ENCODE measurements around the gene ASB3.
"Not testable (repeated sequence)": the region's sequence is repeated elsewhere in the genome, so short reads cannot be mapped to it uniquely, and the experiment has no call there.

The ASB3 gene

GRCh38 chr2:53787614-53788289 lies 999 bp upstream of the ASB3 start:
- peak; percentile 16 for DNase-seq (ENCODE audit: low spot score)

- no peak for DNase-seq (ENCODE audit: low spot score)
Observed at GRCh38 chr2:53786352-53786704, 425 bp downstream of the ASB3 start.

GRCh38 chr2:53785366-53785765 lies 1.4 kb downstream of the ASB3 start:
- DNase-seq (ENCODE audit: low spot score): no peak

GRCh38 chr2:53784436-53784835 lies 2.3 kb downstream of the ASB3 start:
- no peak for DNase-seq (ENCODE audit: low spot score)

GRCh38 chr2:53782676-53783075 lies 4.1 kb downstream of the ASB3 start:
- DNase-seq (ENCODE audit: low spot score): no peak

GRCh38 chr2:53780056-53780455 lies 6.7 kb downstream of the ASB3 start:
- DNase-seq (ENCODE audit: low spot score): no peak

GRCh38 chr2:53778536-53779162 lies 8.1 kb downstream of the ASB3 start:
- DNase-seq (ENCODE audit: low spot score): no peak

GRCh38 chr2:53777134-53777533 lies 9.6 kb downstream of the ASB3 start:
- no peak for DNase-seq (ENCODE audit: low spot score)

- no peak for DNase-seq (ENCODE audit: low spot score)
Observed at GRCh38 chr2:53770264-53770663, 16.5 kb downstream of the ASB3 start.

- DNase-seq (ENCODE audit: low spot score): no peak
Observed at GRCh38 chr2:53769318-53769945, 17.3 kb downstream of the ASB3 start.

GRCh38 chr2:53768242-53768542 lies 18.6 kb downstream of the ASB3 start:
- peak; percentile 28 for DNase-seq (ENCODE audit: low spot score)

GRCh38 chr2:53767405-53768241 lies 19.1 kb downstream of the ASB3 start, which contains the start of gene CHAC2:
CHAC2 (plus strand) TSS chr2:53767804; CDS start chr2:53767887, 83 bp downstream.
- peak; percentile 75 for DNase-seq (ENCODE audit: low spot score)

- no peak for DNase-seq (ENCODE audit: low spot score)
Observed at GRCh38 chr2:53765767-53766166, 21.0 kb downstream of the ASB3 start.

- not testable (repeated sequence) for DNase-seq (ENCODE audit: low spot score)
Observed at GRCh38 chr2:53757206-53757605, 29.5 kb downstream of the ASB3 start.

GRCh38 chr2:53756644-53757043 lies 30.1 kb downstream of the ASB3 start:
- no peak for DNase-seq (ENCODE audit: low spot score)

GRCh38 chr2:53755121-53755520 lies 31.6 kb downstream of the ASB3 start:
- DNase-seq (ENCODE audit: low spot score): no peak

GRCh38 chr2:53753041-53753440 lies 33.7 kb downstream of the ASB3 start:
- DNase-seq (ENCODE audit: low spot score): no peak

GRCh38 chr2:53752385-53752784 lies 34.4 kb downstream of the ASB3 start:
- DNase-seq (ENCODE audit: low spot score): no peak

GRCh38 chr2:53751728-53752127 lies 35.0 kb downstream of the ASB3 start:
- no peak for DNase-seq (ENCODE audit: low spot score)

- no peak for DNase-seq (ENCODE audit: low spot score)
Observed at GRCh38 chr2:53750041-53750768, 36.5 kb downstream of the ASB3 start.

- no peak for DNase-seq (ENCODE audit: low spot score)
Observed at GRCh38 chr2:53744395-53745065, 42.2 kb downstream of the ASB3 start.
